K562 (cell line): ENCODE measurements around the gene HRAS. TPM values are rescaled to one million over a fixed set of nuclear protein-coding genes. Genes with fewer than 3 reads are reported as not detected.

Source experiments
- ATF1 ChIP-seq, 2 experiments: fragments of 450-650 bp in 1 of 2; IDR thresholded peaks; 2 replicates each; pipeline ENCODE4 v1.6.1; 2016; ENCODE audit warnings: missing compliant biosample characterization in 1 of 2, missing genetic modification characterization in 1 of 2
- CHD1 ChIP-seq: fragments of 200-600 bp; sonication (generic); IDR thresholded peaks from one replicate; pipeline ENCODE4 v1.6.1; 2012; ENCODE audit warnings: mild to moderate bottlenecking, moderate library complexity, low read length, inconsistent platforms
- CREM ChIP-seq: IDR thresholded peaks from 2 replicates; pipeline ENCODE4 v1.6.1; 2014; ENCODE audit warnings: antibody characterized with exemption, low read depth
- ESRRA ChIP-seq: fragments of 450-650 bp; IDR thresholded peaks from 2 replicates; pipeline ENCODE4 v1.6.1; 2014; ENCODE audit warnings: low read depth, mild to moderate bottlenecking, moderate library complexity, borderline replicate concordance
- FOXJ2 ChIP-seq: fragments of 200-800 bp; sonication (Bioruptor generic); IDR thresholded peaks from 2 replicates; pipeline ENCODE4 v1.6.1; 2016; ENCODE audit warnings: missing genetic modification characterization, missing compliant biosample characterization
- HDAC2 ChIP-seq: fragments of 450-650 bp; IDR thresholded peaks from 2 replicates; pipeline ENCODE4 v1.6.1; 2016; ENCODE audit warnings: mild to moderate bottlenecking
- HMGN3 ChIP-seq: IDR thresholded peaks from 2 replicates; pipeline ENCODE4 v1.6.1; 2011; ENCODE audit warnings: borderline replicate concordance, low read depth, mild to moderate bottlenecking, mixed read lengths, low read length; ENCODE audit not compliant: insufficient read length; ENCODE audit errors: extremely low read depth
- MAZ ChIP-seq, 2 experiments: fragments of 450-650 bp in 1 of 2; sonication (generic) in 1 of 2; formaldehyde crosslinking; IDR thresholded peaks in 1 of 2; conservative IDR thresholded peaks in 1 of 2; 2 replicates each; pipeline versions ENCODE4 v1.4.0 to v1.5.0; 2020; ENCODE audit warnings: mild to moderate bottlenecking in 1 of 2, missing genetic modification reagents in 1 of 2
- NR2C2 ChIP-seq, 2 experiments: fragments of 200-800 bp in 1 of 2; sonication (Bioruptor generic) in 1 of 2; sonication (generic) in 1 of 2; formaldehyde crosslinking in 1 of 2; IDR thresholded peaks; 2 replicates each; pipeline versions ENCODE4 v1.6.1 to v1.8.0; 2016 to 2022; ENCODE audit warnings: mild to moderate bottlenecking in 1 of 2, missing compliant biosample characterization in 1 of 2, missing genetic modification characterization in 1 of 2, missing genetic modification reagents in 1 of 2
- POLR2A ChIP-seq: fragments of 450-650 bp; conservative IDR thresholded peaks from 2 replicates; pipeline ENCODE4 v1.6.1; 2016
- ZBED1 ChIP-seq: IDR thresholded peaks from 2 replicates; pipeline ENCODE4 v1.6.1; 2014
- ZC3H11A ChIP-seq: IDR thresholded peaks from 2 replicates; pipeline ENCODE4 v1.6.1; 2012; ENCODE audit warnings: low read depth, low read length, improper control_type of control experiment
- ZC3H4 ChIP-seq: sonication (generic); formaldehyde crosslinking; IDR thresholded peaks from 2 replicates; pipeline ENCODE4 v1.9.0; 2021; ENCODE audit warnings: missing genetic modification reagents, borderline replicate concordance
- ZNF134 ChIP-seq: fragments of 250-450 bp; sonication (Bioruptor Pico); conservative IDR thresholded peaks from 2 replicates; pipeline ENCODE4 v1.4.0; 2020
- ZNF197 ChIP-seq: fragments of 200-800 bp; sonication (Bioruptor generic); IDR thresholded peaks from 2 replicates; pipeline ENCODE4 v1.6.1; 2016; ENCODE audit warnings: low read depth, missing genetic modification characterization, missing compliant biosample characterization
- polyA plus RNA-seq, 8 experiments: library from polyadenylated mRNA; depleted of rRNA in 4 of 8; stranded (reverse) in 5 of 8; unstranded in 3 of 8; fragments of >200 nt; fragmentation: Nextera tagmentation in 2 of 8; fragmentation: Illumina TruSeq in 1 of 8; extraction: Ambion mirVana in 2 of 8; extraction: Trizol in 1 of 8; gene quantifications; 2 replicates each; pipeline versions ENCODE4 v1.2.1 to v1.2.3, GENCODE V29; 2011 to 2014; ENCODE audit warnings: inconsistent platforms in 1 of 8, missing spikeins in 1 of 8
- total RNA-seq, 7 experiments: library from RNA; depleted of rRNA in 6 of 7; stranded (reverse); fragments of >200 nt in 6 of 7; fragmentation: Illumina TruSeq in 2 of 7; extraction: Trizol in 2 of 7; gene quantifications; 2 replicates each; pipeline versions ENCODE4 v1.2.1 to v1.2.3, GENCODE V29; 2011 to 2021; ENCODE audit warnings: low replicate concordance in 1 of 7
- TF ChIP-seq, protein P1 (sequence below): fragments of 250-450 bp; sonication (Bioruptor Pico); IDR thresholded peaks from 2 replicates; pipeline ENCODE4 v1.4.0; 2020; ENCODE audit warnings: borderline replicate concordance
- TF ChIP-seq, protein P2 (sequence below), 2 experiments: fragments of 250-450 bp in 1 of 2; fragments of 450-650 bp in 1 of 2; sonication (Bioruptor Pico) in 1 of 2; IDR thresholded peaks; 2 replicates each; pipeline versions ENCODE4 v1.6.1 to v1.8.0; 2016 to 2021; ENCODE audit warnings: mild to moderate bottlenecking in 2 of 2, moderate library complexity in 2 of 2, missing compliant biosample characterization in 1 of 2, missing genetic modification characterization in 1 of 2
- TF ChIP-seq, protein P3 (sequence below): fragments of 250-450 bp; sonication (Bioruptor Pico); IDR thresholded peaks from 2 replicates; pipeline ENCODE4 v1.8.0; 2022; ENCODE audit warnings: inconsistent platforms
- TF ChIP-seq, protein P4 (sequence below): IDR thresholded peaks from 3 replicates; pipeline ENCODE4 v1.6.1; 2011; ENCODE audit warnings: borderline replicate concordance, mild to moderate bottlenecking; ENCODE audit not compliant: insufficient read length, insufficient read depth

HRAS gene
- total and polyA plus RNA-seq, 9 of the 15 experiments (the other 6 are each of a cell fraction or from before 2014, with no cell fraction given), result 2.8 to 73.5 (median 29.6) TPM

DNA sequence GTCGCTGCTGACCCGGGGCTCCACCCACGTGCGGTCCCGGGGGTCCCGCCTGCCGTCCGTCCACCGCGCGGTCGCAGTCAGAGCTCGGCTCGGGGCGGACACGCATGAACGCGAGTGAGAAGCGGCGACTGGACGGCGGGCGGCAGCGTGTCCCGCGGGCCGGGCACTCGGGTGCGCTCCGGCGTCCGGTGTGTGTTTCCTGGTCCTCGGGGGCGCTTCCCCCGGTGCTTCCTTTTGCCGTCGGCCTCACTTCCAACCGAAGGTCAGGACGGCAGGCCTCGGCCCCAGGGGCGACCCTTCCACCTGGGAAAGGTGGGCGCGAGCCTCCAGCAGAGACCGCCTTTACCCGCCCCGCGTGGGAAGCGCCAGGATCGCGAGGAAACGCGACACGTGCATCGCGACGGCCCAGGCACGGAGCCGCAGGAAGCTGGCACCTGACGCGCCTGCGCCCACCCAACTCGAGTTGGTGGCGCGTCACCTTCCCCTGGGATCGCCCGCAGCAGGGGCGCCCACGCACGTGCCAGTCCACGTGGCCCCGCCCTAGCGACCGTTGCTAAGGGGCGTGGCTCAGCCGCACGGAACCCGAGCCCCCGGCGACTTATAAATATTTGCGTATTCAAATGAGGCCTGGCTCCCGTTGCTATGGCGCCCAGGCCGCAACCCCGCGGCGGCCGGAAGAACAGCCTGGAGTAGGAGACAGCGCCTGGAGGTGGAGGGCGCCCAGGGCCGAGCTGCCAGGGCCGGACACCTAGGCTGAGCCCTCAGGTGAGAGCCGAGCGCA lies 1.7 kb upstream of the HRAS start, which contains the start of gene LRRC56 (continued):
- TF ChIP-seq, protein P1, sequence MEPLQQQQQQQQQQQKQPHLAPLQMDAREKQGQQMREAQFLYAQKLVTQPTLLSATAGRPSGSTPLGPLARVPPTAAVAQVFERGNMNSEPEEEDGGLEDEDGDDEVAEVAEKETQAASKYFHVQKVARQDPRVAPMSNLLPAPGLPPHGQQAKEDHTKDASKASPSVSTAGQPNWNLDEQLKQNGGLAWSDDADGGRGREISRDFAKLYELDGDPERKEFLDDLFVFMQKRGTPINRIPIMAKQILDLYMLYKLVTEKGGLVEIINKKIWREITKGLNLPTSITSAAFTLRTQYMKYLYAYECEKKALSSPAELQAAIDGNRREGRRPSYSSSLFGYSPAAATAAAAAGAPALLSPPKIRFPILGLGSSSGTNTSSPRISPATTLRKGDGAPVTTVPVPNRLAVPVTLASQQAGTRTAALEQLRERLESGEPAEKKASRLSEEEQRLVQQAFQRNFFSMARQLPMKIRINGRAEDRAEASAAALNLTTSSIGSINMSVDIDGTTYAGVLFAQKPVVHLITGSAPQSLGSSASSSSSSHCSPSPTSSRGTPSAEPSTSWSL (CRISPR knock-in tag), result no peak
- TF ChIP-seq, protein P2, sequence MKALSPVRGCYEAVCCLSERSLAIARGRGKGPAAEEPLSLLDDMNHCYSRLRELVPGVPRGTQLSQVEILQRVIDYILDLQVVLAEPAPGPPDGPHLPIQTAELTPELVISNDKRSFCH (CRISPR knock-in tag; IDR thresholded peaks at IDR 0.05), result no peak
- TF ChIP-seq, protein P2 (tag; IDR thresholded peaks at IDR 0.05), result no peak
- TF ChIP-seq HDAC2 (0 out of 2 replicates have a peak, but pooled peaks have one; percentile 30), ZC3H4 (CRISPR knock-in tag) (peak; percentile 73; the same call in 1 of the 2 replicates), HMGN3 (peak; percentile 65), ESRRA (0 out of 2 replicates have a peak, but pooled peaks have one; percentile 26), CHD1 (peak; percentile 31), ZNF197 (CRISPR knock-in tag) (no peak), CREM (peak; percentile 47), ZBED1 (peak; percentile 35; the same call in 1 of the 2 replicates), ZC3H11A (no peak), ZNF134 (no peak), MAZ (CRISPR knock-in tag; conservative IDR thresholded peaks at IDR 0.05 in 1 of 2, IDR thresholded peaks at IDR 0.05 in 1 of 2) (peak in 1 of 2 experiments; percentile 70; a peak in 1 of 4 replicates), FOXJ2 (tag) (peak; percentile 49; the same call in 1 of the 2 replicates), NR2C2 (CRISPR knock-in tag; IDR thresholded peaks at IDR 0.05) (0 out of 2 replicates have a peak, but pooled peaks have one; percentile 55), NR2C2 (tag; IDR thresholded peaks at IDR 0.05) (no peak; the same call in 1 of the 2 replicates), POLR2A (peak; percentile 48; the same call in 1 of the 2 replicates), ATF1 (CRISPR knock-in tag; IDR thresholded peaks at IDR 0.05) (no peak), ATF1 (tag; IDR thresholded peaks at IDR 0.05) (peak; percentile 53; the same call in 1 of the 2 replicates)
- TF ChIP-seq, protein P3, sequence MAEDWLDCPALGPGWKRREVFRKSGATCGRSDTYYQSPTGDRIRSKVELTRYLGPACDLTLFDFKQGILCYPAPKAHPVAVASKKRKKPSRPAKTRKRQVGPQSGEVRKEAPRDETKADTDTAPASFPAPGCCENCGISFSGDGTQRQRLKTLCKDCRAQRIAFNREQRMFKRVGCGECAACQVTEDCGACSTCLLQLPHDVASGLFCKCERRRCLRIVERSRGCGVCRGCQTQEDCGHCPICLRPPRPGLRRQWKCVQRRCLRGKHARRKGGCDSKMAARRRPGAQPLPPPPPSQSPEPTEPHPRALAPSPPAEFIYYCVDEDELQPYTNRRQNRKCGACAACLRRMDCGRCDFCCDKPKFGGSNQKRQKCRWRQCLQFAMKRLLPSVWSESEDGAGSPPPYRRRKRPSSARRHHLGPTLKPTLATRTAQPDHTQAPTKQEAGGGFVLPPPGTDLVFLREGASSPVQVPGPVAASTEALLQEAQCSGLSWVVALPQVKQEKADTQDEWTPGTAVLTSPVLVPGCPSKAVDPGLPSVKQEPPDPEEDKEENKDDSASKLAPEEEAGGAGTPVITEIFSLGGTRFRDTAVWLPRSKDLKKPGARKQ (CRISPR knock-in tag), result peak; percentile 86; the same call in 1 of the 2 replicates
- TF ChIP-seq, protein P4, sequence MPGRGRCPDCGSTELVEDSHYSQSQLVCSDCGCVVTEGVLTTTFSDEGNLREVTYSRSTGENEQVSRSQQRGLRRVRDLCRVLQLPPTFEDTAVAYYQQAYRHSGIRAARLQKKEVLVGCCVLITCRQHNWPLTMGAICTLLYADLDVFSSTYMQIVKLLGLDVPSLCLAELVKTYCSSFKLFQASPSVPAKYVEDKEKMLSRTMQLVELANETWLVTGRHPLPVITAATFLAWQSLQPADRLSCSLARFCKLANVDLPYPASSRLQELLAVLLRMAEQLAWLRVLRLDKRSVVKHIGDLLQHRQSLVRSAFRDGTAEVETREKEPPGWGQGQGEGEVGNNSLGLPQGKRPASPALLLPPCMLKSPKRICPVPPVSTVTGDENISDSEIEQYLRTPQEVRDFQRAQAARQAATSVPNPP, result no peak
